Spleen (tissue), 11 donors: ENCODE measurements around the gene FAAP100. TPM values are rescaled to one million over a fixed set of nuclear protein-coding genes. Genes with fewer than 3 reads are reported as not detected.

Experiments
- DNase-seq: peaks from one replicate; pipeline ENCODE4 v3.0.0-alpha.2; 2020
- H3K27ac ChIP-seq, 8 donors: fragments of 200-600 bp; sonication (generic) in 7 of 8; 1 replicate in 4 of 8; 2 replicates in 4 of 8; pipeline versions ENCODE4 v1.5.0 to v1.8.0; 2016 to 2021; ENCODE audit warnings: inconsistent platforms in 4 of 8, mild to moderate bottlenecking in 4 of 8, moderate library complexity in 1 of 8
- H3K27me3 ChIP-seq, 7 donors: fragments of 200-600 bp; sonication (generic) in 6 of 7; replicated peaks in 1 of 7; 1 replicate in 4 of 7; 2 replicates in 3 of 7; pipeline versions ENCODE4 v1.5.0 to v1.8.0; 2016 to 2021; ENCODE audit warnings: inconsistent platforms in 3 of 7, mild to moderate bottlenecking in 1 of 7
- H3K36me3 ChIP-seq, 6 donors: fragments of 200-600 bp; sonication (generic) in 5 of 6; 1 replicate in 4 of 6; 2 replicates in 2 of 6; pipeline versions ENCODE4 v1.5.0 to v1.8.0; 2016 to 2021; ENCODE audit warnings: inconsistent platforms in 2 of 6
- H3K4me1 ChIP-seq, 6 donors: fragments of 200-600 bp; sonication (generic) in 5 of 6; 1 replicate in 3 of 6; 2 replicates in 3 of 6; pipeline versions ENCODE4 v1.5.0 to v1.8.0; 2016 to 2021; ENCODE audit warnings: inconsistent platforms in 3 of 6
- H3K4me3 ChIP-seq, 8 donors: fragments of 200-600 bp; sonication (generic) in 7 of 8; 1 replicate in 4 of 8; 2 replicates in 4 of 8; pipeline versions ENCODE4 v1.5.0 to v1.8.0; 2016 to 2021; ENCODE audit warnings: inconsistent platforms in 4 of 8, mild to moderate bottlenecking in 4 of 8, moderate library complexity in 2 of 8
- H3K9me3 ChIP-seq, 8 donors: fragments of 200-600 bp; sonication (generic) in 7 of 8; 1 replicate in 4 of 8; 2 replicates in 4 of 8; pipeline versions ENCODE4 v1.5.0 to v1.8.0; 2016 to 2021; ENCODE audit warnings: inconsistent platforms in 4 of 8
- POLR2A ChIP-seq, 3 donors: fragments of 450-650 bp; IDR thresholded peaks; one replicate each; pipeline ENCODE4 v1.5.1; 2017; ENCODE audit warnings: antibody characterized with exemption in 3 of 3, mild to moderate bottlenecking in 1 of 3
- POLR2AphosphoS5 ChIP-seq, 3 donors: sonication (generic); formaldehyde crosslinking; IDR thresholded peaks; one replicate each; pipeline ENCODE4 v1.5.1; 2017; ENCODE audit warnings: antibody characterized with exemption in 3 of 3
- WGBS, 5 donors: extraction: QIAGEN DNeasy Blood & Tissue Kit in 3 of 5; methylation state at CpG; one replicate each; pipeline versions ENCODE4 v1.1.5 to v1.1.7; 2013 to 2018; 5-methylcytosine and 5-hydroxymethylcytosine counted together
- intact Hi-C: fragments of 100-400 bp; cut with DNase I; formaldehyde crosslinking; loops from one replicate; pipeline ENCODE4 v1.15.0; 2023; ENCODE audit warnings: low total_unique reads
- polyA plus RNA-seq, 3 donors: library from polyadenylated mRNA; stranded (reverse); fragments of 200-250 nt; gene quantifications; one replicate each; pipeline ENCODE4 v1.2.1, GENCODE V29; 2013
- small RNA-seq, 4 donors: library from RNA; depleted of rRNA; stranded (forward); fragments of <200 nt; gene quantifications; one replicate each; pipeline ENCODE3, GENCODE V24; 2016
- total RNA-seq, 7 donors: library from RNA; depleted of rRNA in 3 of 7; stranded (reverse); fragments of >200 nt in 3 of 7; fragmentation: NEBNext Ultra II Directional in 4 of 7; extraction: Animal tissue kit (Norgen Biotek cat#: 25700) in 4 of 7; gene quantifications; one replicate each; pipeline versions ENCODE4 v1.1.0 to v1.2.1, GENCODE V29; 2016 to 2021
- TF ChIP-seq, protein P1 (sequence below), 11 experiments: fragments of 200-600 bp in 7 of 11; fragments of 450-650 bp in 4 of 11; sonication (generic) in 4 of 11; IDR thresholded peaks in 8 of 11; conservative IDR thresholded peaks in 3 of 11; 1 replicate in 7 of 11; 2 replicates in 4 of 11; pipeline versions ENCODE4 v1.4.0 to v1.8.0; 2016 to 2021; ENCODE audit warnings: antibody characterized with exemption in 11 of 11, inconsistent platforms in 4 of 11, mild to moderate bottlenecking in 1 of 11
- donor health status: healthy with polysubstance abuse.
- donor health status: DM: no; HTN: no; CAD: no; lungs with moderate emphysema.
- donor health status: DM: no; HTN: no; CAD: no.
- donor health status: Bipolar disorder and iron deficiency.
- donor health status: healthy.
- donor health status: DM: no; HTN: no; CAD: no.
- donor health status: DM: yes; HTN: yes; CAD: no.

Gene FAAP100
- total and polyA plus RNA-seq, 10 donors = 32.2 to 77.2 (median 50.9) TPM

DNA sequence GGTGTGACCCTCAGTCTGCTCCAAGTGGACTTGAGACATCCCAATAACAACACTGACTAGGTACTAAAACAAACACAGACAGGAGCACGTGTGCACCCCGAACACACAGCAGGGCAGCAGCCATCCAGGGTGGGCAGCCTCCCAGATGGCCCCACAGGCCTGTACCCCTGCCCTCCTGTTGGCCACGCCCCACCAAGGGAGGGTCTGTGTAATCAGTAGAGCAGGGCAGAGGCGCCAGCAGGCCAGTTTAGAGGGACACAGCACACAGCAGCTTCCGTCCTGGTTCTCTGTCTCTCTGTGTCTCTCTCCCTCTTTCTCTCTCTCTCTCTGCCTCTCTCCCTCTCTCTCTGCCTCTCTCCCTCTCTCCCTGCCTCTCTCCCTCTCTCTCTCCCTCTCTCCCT lies 61.0 kb downstream of the FAAP100 start:
- Histone ChIP-seq H3K4me3 (no peak overlapping the region), H3K27me3 (peaks cover 0 to 50% (median 0%) of the 10 kb centered on the region in 7 donors), H3K9me3 (no peaks in the 10 kb centered on the region), H3K27ac (no peak overlapping the region), H3K36me3 (no peaks in the 10 kb centered on the region), H3K4me1 (peaks cover 10 to 50% (median 27%) of the 10 kb centered on the region in 6 donors)
- intact Hi-C loops = no loop called here
- WGBS, 5 donors = 55 to 76% (median 62%) methylated on average over 3 to 5 of the region's 5 CpGs
- no peak for DNase-seq
- no peak for TF ChIP-seq POLR2AphosphoS5 (IDR thresholded peaks at IDR 0.05)
- no peak for TF ChIP-seq POLR2A (IDR thresholded peaks at IDR 0.05)
- TF ChIP-seq, protein P1, sequence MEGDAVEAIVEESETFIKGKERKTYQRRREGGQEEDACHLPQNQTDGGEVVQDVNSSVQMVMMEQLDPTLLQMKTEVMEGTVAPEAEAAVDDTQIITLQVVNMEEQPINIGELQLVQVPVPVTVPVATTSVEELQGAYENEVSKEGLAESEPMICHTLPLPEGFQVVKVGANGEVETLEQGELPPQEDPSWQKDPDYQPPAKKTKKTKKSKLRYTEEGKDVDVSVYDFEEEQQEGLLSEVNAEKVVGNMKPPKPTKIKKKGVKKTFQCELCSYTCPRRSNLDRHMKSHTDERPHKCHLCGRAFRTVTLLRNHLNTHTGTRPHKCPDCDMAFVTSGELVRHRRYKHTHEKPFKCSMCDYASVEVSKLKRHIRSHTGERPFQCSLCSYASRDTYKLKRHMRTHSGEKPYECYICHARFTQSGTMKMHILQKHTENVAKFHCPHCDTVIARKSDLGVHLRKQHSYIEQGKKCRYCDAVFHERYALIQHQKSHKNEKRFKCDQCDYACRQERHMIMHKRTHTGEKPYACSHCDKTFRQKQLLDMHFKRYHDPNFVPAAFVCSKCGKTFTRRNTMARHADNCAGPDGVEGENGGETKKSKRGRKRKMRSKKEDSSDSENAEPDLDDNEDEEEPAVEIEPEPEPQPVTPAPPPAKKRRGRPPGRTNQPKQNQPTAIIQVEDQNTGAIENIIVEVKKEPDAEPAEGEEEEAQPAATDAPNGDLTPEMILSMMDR (IDR thresholded peaks at IDR 0.05 in 8 of 11, conservative IDR thresholded peaks at IDR 0.05 in 3 of 11) = no peak

DNA sequence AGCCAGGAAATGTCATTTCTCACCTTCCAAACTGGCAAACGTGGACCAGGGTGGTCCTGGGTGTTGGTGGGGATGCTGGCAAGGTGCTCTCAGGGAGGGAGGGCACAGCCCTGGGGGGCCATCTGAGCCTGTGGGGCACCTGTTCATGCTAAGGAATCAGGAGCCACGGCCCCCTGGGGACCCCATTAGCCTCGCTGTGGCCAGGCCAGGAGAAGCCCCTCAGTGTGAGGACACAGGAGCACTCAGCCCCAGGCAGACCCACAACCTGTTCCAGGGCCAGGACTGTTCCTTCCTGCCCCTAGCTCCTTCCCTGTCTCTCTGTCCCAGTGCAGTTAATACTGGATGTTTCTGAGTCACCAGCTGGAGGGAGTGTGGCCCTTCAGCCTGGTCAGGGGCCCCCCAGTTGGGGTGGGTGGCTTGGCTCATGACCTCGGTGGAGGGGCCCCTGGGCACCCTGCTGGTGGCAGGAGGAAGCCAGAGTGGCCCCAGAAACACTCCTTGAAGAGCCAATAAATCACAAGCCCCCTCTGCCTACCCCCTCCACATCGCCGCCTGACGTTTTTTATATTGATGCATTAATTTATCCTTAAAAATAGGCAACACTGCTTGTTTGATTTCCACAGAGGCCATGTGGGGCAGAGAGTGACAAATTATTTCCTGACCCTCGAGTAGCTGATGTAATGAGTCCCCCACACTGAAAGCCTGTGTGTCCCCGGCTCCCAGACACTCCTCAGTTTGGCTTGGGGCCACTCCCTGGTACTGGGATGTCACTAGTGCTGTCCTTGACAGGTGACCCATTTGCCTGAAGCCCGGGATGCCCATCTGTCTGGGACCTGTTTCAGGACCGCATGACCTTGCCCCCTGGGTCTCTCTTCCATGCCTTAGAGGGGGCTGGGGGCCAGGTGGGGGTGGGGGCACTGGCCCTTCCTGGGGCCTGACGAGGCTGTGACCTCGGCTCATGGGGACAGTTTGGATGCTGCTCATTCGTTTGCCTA lies 61.9 kb downstream of the FAAP100 start:
- 46 to 62% (median 56%) methylated on average over 13 to 14 of the region's 14 CpGs for WGBS, 5 donors
- no peak for DNase-seq
- H3K36me3 ChIP-seq = no peaks in the 10 kb centered on the region
- no peak overlapping the region for H3K27ac ChIP-seq
- H3K9me3 ChIP-seq = no peaks in the 10 kb centered on the region
- peaks cover 0 to 53% (median 0%) of the 10 kb centered on the region in 7 donors for H3K27me3 ChIP-seq
- intact Hi-C loops = loop anchor here (10.0 kb wide), 1 partner anchor 235 kb away; no protein-coding TSS in a partner anchor
- TF ChIP-seq POLR2A (IDR thresholded peaks at IDR 0.05) (no peak), POLR2AphosphoS5 (IDR thresholded peaks at IDR 0.05) (no peak)
- TF ChIP-seq, protein P1 (IDR thresholded peaks at IDR 0.05 in 8 of 11, conservative IDR thresholded peaks at IDR 0.05 in 3 of 11) = no peak
- no peak overlapping the region for H3K4me3 ChIP-seq
- peaks cover 10 to 58% (median 32%) of the 10 kb centered on the region in 6 donors for H3K4me1 ChIP-seq

Small RNAs within 50 kb of the gene (small RNA-seq; reads per million reads assigned to genes)
- 0 reads per million in 4 donors for gene RF00019

Other genes starting within 250 kb of the FAAP100 start
- gene BAHCC1, start 156.9 kb downstream of the FAAP100 start, total RNA-seq = 10 to 100 TPM in 6 of 7 donors, 1 to 10 TPM in 1; 8.7 to 20.3 (median 14.9) TPM
- 10 to 100 TPM in 1 of 3 donors, 1 to 10 TPM in 2; 1.7 to 10.2 (median 2.0) TPM for gene BAHCC1, start 156.9 kb downstream of the FAAP100 start, polyA plus RNA-seq
- gene ACTG1, start 39.6 kb downstream of the FAAP100 start, total RNA-seq = 1,000 to 10,000 TPM; 1,726 to 6,270 (median 2,803) TPM
- gene ACTG1, start 39.6 kb downstream of the FAAP100 start, polyA plus RNA-seq = 1,000 to 10,000 TPM; 1,119 to 1,902 (median 1,793) TPM
- gene FSCN2, start 24.0 kb downstream of the FAAP100 start, total RNA-seq = 1 to 10 TPM; 1.2 to 4.0 (median 2.8) TPM
- gene FSCN2, start 24.0 kb downstream of the FAAP100 start, polyA plus RNA-seq = 1 to 10 TPM in 1 of 3 donors, under 1 TPM in 2; 0.41 to 2.6 (median 0.76) TPM
- gene NPLOC4, start 84.8 kb upstream of the FAAP100 start, total RNA-seq = 100 to 1,000 TPM in 4 of 7 donors, 10 to 100 TPM in 3; 68.8 to 130 (median 101) TPM
- 10 to 100 TPM; 19.3 to 42.8 (median 32.2) TPM for gene NPLOC4, start 84.8 kb upstream of the FAAP100 start, polyA plus RNA-seq
- 1 to 10 TPM in 3 of 7 donors, under 1 TPM in 2, not detected in 2; 0.37 to 1.4 (median 1.1) TPM for gene TSPAN10, start 84.8 kb upstream of the FAAP100 start, total RNA-seq
- 1 to 10 TPM in 2 of 3 donors, under 1 TPM in 1; 0.83 to 3.0 (median 2.9) TPM for gene TSPAN10, start 84.8 kb upstream of the FAAP100 start, polyA plus RNA-seq
- gene PDE6G, start 104.2 kb upstream of the FAAP100 start, total RNA-seq = 10 to 100 TPM in 6 of 7 donors, 1 to 10 TPM in 1; 6.7 to 26.8 (median 16.4) TPM
- gene PDE6G, start 104.2 kb upstream of the FAAP100 start, polyA plus RNA-seq = 10 to 100 TPM; 17.8 to 27.0 (median 25.8) TPM
- 10 to 100 TPM; 29.4 to 53.8 (median 32.1) TPM for gene OXLD1, start 114.3 kb upstream of the FAAP100 start, total RNA-seq
- gene OXLD1, start 114.3 kb upstream of the FAAP100 start, polyA plus RNA-seq = 100 to 1,000 TPM; 102 to 110 (median 106) TPM
- 10 to 100 TPM; 10.7 to 24.2 (median 19.0) TPM for gene CCDC137, start 114.4 kb upstream of the FAAP100 start, total RNA-seq
- 10 to 100 TPM; 20.7 to 40.1 (median 21.4) TPM for gene CCDC137, start 114.4 kb upstream of the FAAP100 start, polyA plus RNA-seq
- 10 to 100 TPM; 22.5 to 36.6 (median 29.1) TPM for gene ARL16, start 131.4 kb upstream of the FAAP100 start, total RNA-seq
- gene ARL16, start 131.4 kb upstream of the FAAP100 start, polyA plus RNA-seq = 10 to 100 TPM; 56.0 to 93.5 (median 79.8) TPM
- gene HGS, start 131.7 kb upstream of the FAAP100 start, total RNA-seq = 100 to 1,000 TPM in 4 of 7 donors, 10 to 100 TPM in 3; 62.3 to 134 (median 106) TPM
- 100 to 1,000 TPM in 2 of 3 donors, 10 to 100 TPM in 1; 61.3 to 133 (median 119) TPM for gene HGS, start 131.7 kb upstream of the FAAP100 start, polyA plus RNA-seq
- 10 to 100 TPM; 36.2 to 68.5 (median 43.2) TPM for gene MRPL12, start 151.0 kb upstream of the FAAP100 start, total RNA-seq
- gene MRPL12, start 151.0 kb upstream of the FAAP100 start, polyA plus RNA-seq = 100 to 1,000 TPM in 2 of 3 donors, 10 to 100 TPM in 1; 71.7 to 160 (median 121) TPM
- 1 to 10 TPM; 2.9 to 7.5 (median 3.7) TPM for gene SLC25A10, start 159.9 kb upstream of the FAAP100 start, total RNA-seq
- gene SLC25A10, start 159.9 kb upstream of the FAAP100 start, polyA plus RNA-seq = 1 to 10 TPM; 4.7 to 7.7 (median 6.9) TPM